Aorta (tissue), 5 donors: ENCODE results near the gene AIRE. TPM values are rescaled to one million over a fixed set of nuclear protein-coding genes. Genes with fewer than 3 reads are reported as not detected.

Experiments used
- ATAC-seq: fragments of 200-7000 bp; cut with Tn5 transposase; one replicate; pipeline ENCODE4 v1.9.1; 2022; ENCODE audit warnings: moderate library complexity; ENCODE audit not compliant: low FRiP score
- DNase-seq, 2 donors: peaks; one replicate each; pipeline ENCODE4 v3.0.0-alpha.2; 2020
- H3K27ac ChIP-seq, 2 donors: one replicate each; pipeline ENCODE4 v1.5.1; 2013; ENCODE audit warnings: low read length in 2 of 2, mild to moderate bottlenecking in 2 of 2, moderate library complexity in 2 of 2, control low read depth in 1 of 2, inconsistent platforms in 1 of 2, low read depth in 1 of 2
- H3K27me3 ChIP-seq, 2 donors: one replicate each; pipeline ENCODE4 v1.6.1; 2013; ENCODE audit warnings: control low read depth in 1 of 2, low read length in 1 of 2, mild to moderate bottlenecking in 1 of 2, moderate library complexity in 1 of 2; ENCODE audit not compliant: insufficient read depth in 2 of 2, control insufficient read depth in 1 of 2
- H3K36me3 ChIP-seq, 2 donors: one replicate each; pipeline ENCODE4 v1.6.1; 2013; ENCODE audit warnings: control low read depth in 1 of 2, low read length in 1 of 2, mild to moderate bottlenecking in 1 of 2; ENCODE audit not compliant: insufficient read depth in 2 of 2, control insufficient read depth in 1 of 2
- H3K4me1 ChIP-seq, 2 donors: one replicate each; pipeline ENCODE4 v1.6.1; 2013; ENCODE audit warnings: low read length in 2 of 2, control low read depth in 1 of 2, mild to moderate bottlenecking in 1 of 2, moderate library complexity in 1 of 2; ENCODE audit not compliant: insufficient read depth in 2 of 2, control insufficient read depth in 1 of 2
- H3K4me3 ChIP-seq, 2 donors: one replicate each; pipeline ENCODE4 v1.5.1; 2013; ENCODE audit warnings: low read length in 2 of 2, control low read depth in 1 of 2, mild to moderate bottlenecking in 1 of 2
- H3K9me3 ChIP-seq: one replicate; pipeline ENCODE4 v1.6.1; 2013; ENCODE audit warnings: mild to moderate bottlenecking, low read length; ENCODE audit not compliant: control insufficient read depth
- WGBS, 2 donors: extraction: QIAGEN DNeasy Blood & Tissue Kit; methylation state at CpG; one replicate each; pipeline ENCODE4 v1.1.7; 2013; 5-methylcytosine and 5-hydroxymethylcytosine counted together
- intact Hi-C, 2 donors: fragments of 100-400 bp; cut with DNase I; formaldehyde crosslinking; loops; one replicate each; pipeline versions ENCODE4 v1.14.2 to v1.15.0; 2022
- polyA plus RNA-seq, 2 donors: library from polyadenylated mRNA; stranded (reverse); fragments of 200-250 nt; gene quantifications; one replicate each; pipeline ENCODE4 v1.2.3, GENCODE V29; 2013
- total RNA-seq, 2 donors: library from RNA; stranded (reverse); fragmentation: NEBNext Ultra II Directional; extraction: Animal tissue kit (Norgen Biotek cat#: 25700); gene quantifications; one replicate each; pipeline ENCODE4 v1.2.1, GENCODE V29; 2021
- donor health status: healthy with polysubstance abuse.
- donor health status: Bipolar disorder and iron deficiency.
- donor health status: DM: no; HTN: no; CAD: no.
- donor health status: DM: no; HTN: no; CAD: no.
- donor health status: DM: yes; HTN: yes; CAD: no.

Gene AIRE
- total and polyA plus RNA-seq, 4 donors: 0.19 TPM; not detected in 3

DNA sequence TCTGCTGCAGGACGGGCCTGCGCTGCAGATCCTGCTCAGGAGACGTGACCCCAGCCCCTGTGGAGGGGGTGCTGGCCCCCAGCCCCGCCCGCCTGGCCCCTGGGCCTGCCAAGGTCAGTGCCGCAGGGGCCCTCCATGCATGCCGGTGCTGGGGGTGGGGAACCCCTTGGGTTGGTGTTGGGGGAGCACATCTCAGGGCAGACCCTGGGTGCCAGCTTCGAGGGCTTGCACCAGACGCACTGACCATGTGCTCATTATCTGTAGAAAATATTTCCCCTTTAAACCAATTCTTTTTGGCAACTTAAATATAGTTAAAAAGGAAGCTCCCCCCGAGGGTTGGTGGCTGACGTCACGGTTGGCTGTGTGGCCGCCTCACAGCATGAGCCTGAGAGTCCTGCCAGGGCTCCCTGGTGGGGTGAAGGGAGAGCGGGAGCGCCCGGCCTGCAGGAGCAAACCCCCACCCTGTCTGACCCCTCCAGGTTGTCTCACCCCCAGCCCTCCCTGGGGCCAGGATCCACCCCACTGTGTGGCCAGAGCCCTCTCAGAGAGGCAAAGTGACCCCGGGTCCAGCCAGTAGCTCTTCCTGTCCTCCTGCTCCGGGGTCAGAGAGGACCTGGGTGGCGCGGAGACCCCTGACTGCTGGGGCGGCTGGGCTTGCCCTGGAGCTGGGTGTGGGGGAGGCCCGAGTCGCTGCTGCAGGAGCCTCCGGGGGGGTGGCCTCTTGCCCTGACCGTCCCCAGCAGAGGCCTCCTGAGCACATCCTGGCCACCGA is 8.9 kb downstream of the AIRE start:
- ATAC-seq: peak; percentile 20

DNA sequence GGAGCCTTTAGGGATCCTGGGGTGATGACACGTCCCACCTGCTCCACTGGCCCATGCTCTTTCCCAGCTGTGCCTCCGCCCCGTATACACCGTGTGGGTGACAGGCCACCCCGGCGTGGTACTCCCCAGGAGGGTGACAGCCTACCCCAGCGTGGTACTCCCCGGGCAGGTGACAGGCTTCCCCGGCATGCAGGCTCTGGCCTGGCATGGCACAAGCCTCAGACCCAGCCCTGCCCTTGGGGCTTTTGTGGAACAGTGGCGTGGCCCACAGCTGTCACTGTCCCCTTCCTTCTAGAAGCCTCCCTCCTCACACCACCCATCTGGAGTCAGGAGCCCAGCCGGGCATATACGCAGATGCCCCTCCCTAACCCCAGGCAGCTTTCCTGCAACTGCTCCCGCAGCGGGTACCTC is 9.5 kb downstream of the AIRE start:
- DNase-seq: peak in 1 of 2 donors; percentile 53
- H3K27ac ChIP-seq: no peak overlapping the region
- H3K27me3 ChIP-seq: no peaks in the 10 kb centered on the region
- 83 to 84% methylated on average over 14 of the region's 14 CpGs for WGBS, 2 donors
- H3K9me3 ChIP-seq: no peaks in the 10 kb centered on the region
- no peak for ATAC-seq
- no peaks in the 10 kb centered on the region for H3K36me3 ChIP-seq
- intact Hi-C loops: no loop called here
- H3K4me1 ChIP-seq: no peaks in the 10 kb centered on the region
- no peak overlapping the region for H3K4me3 ChIP-seq

More for the DNA sequence above, 8.9 kb downstream of the AIRE start:
- 41 to 42% methylated on average over 26 of the region's 26 CpGs for WGBS, 2 donors
- Histone ChIP-seq H3K9me3 (no peaks in the 10 kb centered on the region), H3K27ac (no peak overlapping the region), H3K36me3 (no peaks in the 10 kb centered on the region), H3K4me3 (no peak overlapping the region), H3K27me3 (no peaks in the 10 kb centered on the region), H3K4me1 (no peaks in the 10 kb centered on the region)
- DNase-seq: peak; percentile 80 to 90
- intact Hi-C loops: no loop called here

DNA sequence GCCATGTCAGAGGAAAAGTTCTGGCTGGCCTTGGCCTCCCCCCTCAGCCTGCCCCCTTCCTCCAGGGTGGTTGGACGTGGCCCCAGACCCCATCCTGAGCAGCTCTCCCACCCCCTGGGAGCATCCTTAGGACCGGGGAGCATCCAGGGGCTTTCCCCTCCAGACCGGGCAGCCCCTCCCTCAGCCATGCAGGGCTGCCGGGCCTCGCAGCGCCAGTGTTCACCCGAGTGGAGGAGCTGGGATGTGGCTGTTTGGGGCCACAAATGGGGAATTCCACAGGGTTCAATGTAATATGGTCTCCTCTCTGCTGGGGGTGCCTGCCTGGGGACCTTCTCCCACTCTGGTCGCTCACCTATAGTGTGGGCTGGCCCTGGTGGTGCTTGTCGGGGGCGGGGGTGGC is 10.0 kb downstream of the AIRE start:
- H3K36me3 ChIP-seq: no peaks in the 10 kb centered on the region
- no peaks in the 10 kb centered on the region for H3K4me1 ChIP-seq
- intact Hi-C loops: no loop called here
- ATAC-seq (no peak), DNase-seq (no peak)
- H3K4me3 ChIP-seq: no peak overlapping the region
- WGBS, 2 donors: 89 to 92% methylated on average over 10 of the region's 10 CpGs
- H3K9me3 ChIP-seq: no peaks in the 10 kb centered on the region
- no peaks in the 10 kb centered on the region for H3K27me3 ChIP-seq
- H3K27ac ChIP-seq: no peak overlapping the region

DNA sequence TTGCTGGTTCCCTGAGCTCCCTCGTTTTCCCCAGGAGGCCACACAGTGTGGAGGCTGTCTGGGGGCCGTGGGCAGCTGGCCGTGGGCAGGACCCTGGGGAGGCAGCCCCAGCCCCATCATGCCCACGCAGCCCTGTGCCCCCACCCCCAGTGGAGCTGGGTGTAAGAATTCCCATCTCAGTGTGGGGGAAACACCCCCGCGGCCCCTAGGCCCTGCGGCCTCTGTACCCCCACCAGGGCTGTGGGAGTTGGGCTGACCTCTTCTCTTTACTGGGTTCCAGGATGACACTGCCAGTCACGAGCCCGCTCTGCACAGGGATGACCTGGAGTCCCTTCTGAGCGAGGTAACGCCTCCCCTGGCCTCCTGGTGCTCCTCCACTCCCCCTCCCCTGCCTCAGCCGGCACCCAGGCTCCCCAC is 10.4 kb downstream of the AIRE start:
- Histone ChIP-seq H3K4me3 (no peak overlapping the region), H3K4me1 (no peaks in the 10 kb centered on the region), H3K9me3 (no peaks in the 10 kb centered on the region), H3K27ac (no peak overlapping the region), H3K36me3 (no peaks in the 10 kb centered on the region), H3K27me3 (no peaks in the 10 kb centered on the region)
- ATAC-seq: no peak
- DNase-seq: no peak
- WGBS, 2 donors: 85 to 88% methylated on average over 8 to 12 of the region's 12 CpGs
- intact Hi-C loops: no loop called here

DNA sequence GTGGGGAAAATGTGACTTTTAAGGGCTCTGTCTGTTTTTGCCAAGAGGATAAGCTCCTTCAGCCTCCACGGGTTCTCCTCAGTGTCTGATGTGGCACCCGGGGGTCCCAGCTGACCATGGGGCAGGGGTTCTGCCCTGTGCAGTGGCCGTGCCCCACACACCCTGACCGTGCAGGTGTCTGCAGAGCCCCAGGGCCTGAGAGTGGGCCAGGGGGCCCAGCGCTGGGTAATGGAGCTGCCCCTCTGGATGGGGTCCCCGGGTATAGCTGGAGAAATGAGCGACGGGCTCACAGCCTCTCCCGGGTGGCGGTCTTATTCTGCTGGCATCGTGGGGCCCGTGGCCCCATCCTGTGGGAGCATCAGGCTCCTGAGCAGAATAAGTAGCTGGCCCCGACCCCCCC is 11.2 kb downstream of the AIRE start:
- no peaks in the 10 kb centered on the region for H3K27me3 ChIP-seq
- H3K36me3 ChIP-seq: no peaks in the 10 kb centered on the region
- no peak overlapping the region for H3K4me3 ChIP-seq
- ATAC-seq (no peak), DNase-seq (no peak)
- no peaks in the 10 kb centered on the region for H3K9me3 ChIP-seq
- 77 to 82% methylated on average over 13 of the region's 13 CpGs for WGBS, 2 donors
- H3K4me1 ChIP-seq: no peaks in the 10 kb centered on the region
- intact Hi-C loops: no loop called here
- H3K27ac ChIP-seq: no peak overlapping the region

GRCh38 chr21:44297525-44298290 is 12.0 kb downstream of the AIRE start:
- no peak overlapping the region for H3K4me3 ChIP-seq
- intact Hi-C loops: no loop called here
- DNase-seq (peak; percentile 90 to 93), ATAC-seq (peak; percentile 69)
- no peaks in the 10 kb centered on the region for H3K36me3 ChIP-seq
- H3K4me1 ChIP-seq: no peaks in the 10 kb centered on the region
- no peak overlapping the region for H3K27ac ChIP-seq
- no peaks in the 10 kb centered on the region for H3K27me3 ChIP-seq
- 26% methylated on average over 21 to 22 of the region's 22 CpGs for WGBS, 2 donors
- no peaks in the 10 kb centered on the region for H3K9me3 ChIP-seq

DNA sequence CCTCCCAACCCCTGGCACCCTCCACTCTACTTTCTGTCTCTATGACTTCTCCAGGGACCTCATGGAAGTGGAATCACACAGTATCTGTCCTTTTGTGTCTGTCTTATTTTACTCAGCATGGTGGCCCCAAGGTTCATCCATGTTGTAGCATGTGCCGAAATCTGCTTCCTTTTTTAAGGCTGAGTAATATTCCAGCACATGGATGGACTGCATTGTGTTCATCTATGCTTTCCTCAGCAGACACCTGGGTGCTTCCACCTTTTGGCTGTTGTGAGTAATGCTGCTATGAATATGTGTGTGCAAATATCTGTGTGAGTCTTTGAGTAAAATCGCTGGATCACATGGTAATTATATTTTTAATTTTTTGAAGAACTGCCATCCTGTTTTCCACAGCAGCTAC is 12.6 kb downstream of the AIRE start:
- intact Hi-C loops: no loop called here
- Histone ChIP-seq H3K4me1 (no peaks in the 10 kb centered on the region), H3K36me3 (no peaks in the 10 kb centered on the region), H3K27ac (no peak overlapping the region), H3K27me3 (no peaks in the 10 kb centered on the region), H3K4me3 (no peak overlapping the region), H3K9me3 (no peaks in the 10 kb centered on the region)
- DNase-seq (no peak), ATAC-seq (no peak)
- WGBS, 2 donors: 85 to 91% methylated on average over 2 of the region's 2 CpGs

GRCh38 chr21:44299085-44299457 is 13.4 kb downstream of the AIRE start:
- H3K27ac ChIP-seq: peak overlapping the region in 1 of 2 donors; percentile 4
- no peak for ATAC-seq

More at GRCh38 chr21:44299085-44299457, 13.4 kb downstream of the AIRE start:
- Histone ChIP-seq H3K4me1 (no peaks in the 10 kb centered on the region), H3K9me3 (no peaks in the 10 kb centered on the region), H3K36me3 (no peaks in the 10 kb centered on the region), H3K4me3 (peak overlapping the region; percentile 49 to 91), H3K27me3 (no peaks in the 10 kb centered on the region)
- intact Hi-C loops: no loop called here
- DNase-seq: no peak
- 23 to 26% methylated on average over 10 of the region's 10 CpGs for WGBS, 2 donors
